HepG2 (cell line): ENCODE measurements around the gene YBX2. TPM values are rescaled to one million over a fixed set of nuclear protein-coding genes. Genes with fewer than 3 reads are reported as not detected.
A peak's percentile ranks its signal among the peaks of the same experiment; 100 is the strongest.

Experiments
- ATF7 ChIP-seq, 2 experiments: fragments of 450-650 bp in 1 of 2; sonication (generic) in 1 of 2; formaldehyde crosslinking in 1 of 2; IDR thresholded peaks; 2 replicates each; pipeline versions ENCODE4 v1.4.0 to v1.6.1; 2016 to 2020; ENCODE audit warnings: antibody characterized with exemption in 1 of 2, mild to moderate bottlenecking in 1 of 2, missing genetic modification reagents in 1 of 2
- DR1 ChIP-seq: sonication (generic); formaldehyde crosslinking; IDR thresholded peaks from 2 replicates; pipeline ENCODE4 v1.8.0; 2021; ENCODE audit warnings: mild to moderate bottlenecking, missing genetic modification reagents, inconsistent platforms
- EZH2 ChIP-seq: conservative IDR thresholded peaks from 2 replicates; pipeline ENCODE4 v1.6.1; 2012; ENCODE audit warnings: mild to moderate bottlenecking, low read depth, low read length, moderate library complexity
- GZF1 ChIP-seq: sonication (generic); formaldehyde crosslinking; IDR thresholded peaks from 2 replicates; pipeline ENCODE4 v1.5.1; 2020; ENCODE audit warnings: mild to moderate bottlenecking, missing genetic modification reagents
- HNF4G ChIP-seq, 2 experiments: sonication (generic) in 1 of 2; formaldehyde crosslinking in 1 of 2; IDR thresholded peaks; 2 replicates each; pipeline versions ENCODE4 v1.4.0 to v1.6.1; 2011 to 2020; ENCODE audit warnings: borderline replicate concordance in 2 of 2, low read depth in 2 of 2, mild to moderate bottlenecking in 2 of 2, low read length in 1 of 2, missing genetic modification reagents in 1 of 2, moderate library complexity in 1 of 2
- HNRNPLL ChIP-seq: fragments of 200-400 bp; formaldehyde crosslinking; IDR thresholded peaks from 2 replicates; pipeline ENCODE4 v1.6.1; 2017; ENCODE audit warnings: mild to moderate bottlenecking, low read depth, low read length; ENCODE audit not compliant: poor library complexity, severe bottlenecking
- JUN ChIP-seq: sonication (generic); formaldehyde crosslinking; IDR thresholded peaks from 2 replicates; pipeline ENCODE4 v1.4.0; 2020; ENCODE audit warnings: mild to moderate bottlenecking, missing genetic modification reagents
- MED8 ChIP-seq: sonication (generic); formaldehyde crosslinking; IDR thresholded peaks from 2 replicates; pipeline ENCODE4 v1.8.1; 2023; ENCODE audit warnings: mild to moderate bottlenecking, missing genetic modification reagents; ENCODE audit not compliant: insufficient replicate concordance
- ONECUT2 ChIP-seq: sonication (generic); formaldehyde crosslinking; IDR thresholded peaks from 2 replicates; pipeline ENCODE4 v1.4.0; 2020; ENCODE audit warnings: missing genetic modification reagents
- TGIF2 ChIP-seq: IDR thresholded peaks from 2 replicates; pipeline ENCODE4 v1.6.1; 2016; ENCODE audit warnings: control low read depth, missing compliant biosample characterization
- YEATS4 ChIP-seq: sonication (generic); formaldehyde crosslinking; IDR thresholded peaks from 2 replicates; pipeline ENCODE4 v1.4.0; 2020; ENCODE audit warnings: missing genetic modification reagents, borderline replicate concordance
- ZBTB21 ChIP-seq: sonication (generic); formaldehyde crosslinking; IDR thresholded peaks from 2 replicates; pipeline ENCODE4 v1.4.0; 2020; ENCODE audit warnings: missing genetic modification reagents
- ZNF44 ChIP-seq: sonication (generic); formaldehyde crosslinking; IDR thresholded peaks from 2 replicates; pipeline ENCODE4 v1.5.1; 2020; ENCODE audit warnings: mild to moderate bottlenecking, missing genetic modification reagents
- polyA plus RNA-seq, 8 experiments: library from polyadenylated mRNA; depleted of rRNA in 3 of 8; stranded (reverse) in 7 of 8; unstranded in 1 of 8; fragments of >200 nt; fragmentation: Illumina TruSeq in 4 of 8; extraction: Trizol in 4 of 8; gene quantifications; 2 replicates each; pipeline versions ENCODE4 v1.2.1 to v1.2.3, GENCODE V29; 2011 to 2016; ENCODE audit warnings: low read depth in 4 of 8, missing spikeins in 1 of 8, mixed read lengths in 1 of 8; ENCODE audit not compliant: insufficient read depth in 1 of 8
- total RNA-seq, 5 experiments: library from RNA; depleted of rRNA; stranded (reverse); fragments of >200 nt; fragmentation: Illumina TruSeq; extraction: Trizol; gene quantifications; 2 replicates each; pipeline ENCODE4 v1.2.3, GENCODE V29; 2016; ENCODE audit warnings: low read depth in 1 of 5
- TF ChIP-seq, protein P1 (sequence below): sonication (generic); formaldehyde crosslinking; IDR thresholded peaks from 2 replicates; pipeline ENCODE4 v1.5.1; 2020; ENCODE audit warnings: missing genetic modification reagents, mild to moderate bottlenecking, borderline replicate concordance
- TF ChIP-seq, protein P2 (sequence below): sonication (generic); formaldehyde crosslinking; IDR thresholded peaks from 2 replicates; pipeline ENCODE4 v1.5.0; 2020; ENCODE audit warnings: mild to moderate bottlenecking, missing genetic modification reagents, moderate library complexity
- TF ChIP-seq, protein P3 (sequence below): sonication (generic); formaldehyde crosslinking; IDR thresholded peaks from 2 replicates; pipeline ENCODE4 v1.4.0; 2020; ENCODE audit warnings: missing genetic modification reagents
- TF ChIP-seq, protein P4 (sequence below): sonication (generic); formaldehyde crosslinking; IDR thresholded peaks from 2 replicates; pipeline ENCODE4 v1.5.0; 2020; ENCODE audit warnings: mild to moderate bottlenecking, missing genetic modification reagents, borderline replicate concordance
- TF ChIP-seq, protein P5 (sequence below): IDR thresholded peaks from 2 replicates; pipeline ENCODE4 v1.6.1; 2016

The YBX2 gene
- total and polyA plus RNA-seq, 2 of the 13 experiments (the other 11 are each of a cell fraction or from before 2014, with no cell fraction given) = 0.12 to 0.22 TPM

DNA sequence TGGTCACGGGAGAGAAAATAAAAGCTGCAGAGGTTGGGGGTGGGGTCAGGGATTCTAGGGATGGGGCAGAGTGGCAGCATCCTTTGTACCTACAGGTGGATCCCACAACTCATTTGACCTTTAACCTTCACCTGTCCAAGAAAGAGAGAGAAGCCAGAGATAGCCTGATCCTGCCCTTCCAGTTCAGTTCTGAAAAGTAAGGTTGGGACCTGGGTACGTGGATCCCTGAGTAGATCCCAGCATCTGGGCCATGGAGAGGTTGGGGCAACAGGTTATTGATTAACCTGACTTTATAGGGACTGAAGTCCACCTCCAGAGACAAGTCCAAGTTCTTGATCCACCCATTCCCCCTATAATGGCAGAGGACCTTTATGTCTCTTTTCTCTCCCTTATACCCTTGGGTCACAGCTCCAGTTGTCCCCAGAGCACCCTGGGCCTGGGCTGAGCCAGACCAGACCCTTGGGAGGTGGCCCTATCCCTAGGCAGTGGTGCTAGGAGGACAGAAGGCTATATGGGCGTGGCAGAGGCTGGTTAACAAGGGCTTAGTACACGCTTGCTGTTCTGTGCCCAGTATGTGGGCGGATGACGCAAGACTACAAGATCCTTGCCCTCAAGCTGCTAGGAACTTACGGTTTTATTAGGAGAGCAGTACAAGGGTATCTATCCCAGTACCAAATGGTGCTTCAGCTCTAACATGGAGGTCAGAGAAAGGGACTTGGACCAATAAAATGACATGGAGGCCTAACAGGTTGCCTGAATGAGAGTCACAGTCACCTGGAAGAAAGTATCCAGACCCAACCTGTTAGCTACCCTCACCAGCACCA is 35.5 kb downstream of the YBX2 start (continued):
- TF ChIP-seq ATF7 (IDR thresholded peaks at IDR 0.05) (peak; percentile 51), ATF7 (CRISPR knock-in tag; IDR thresholded peaks at IDR 0.05) (no peak), TGIF2 (CRISPR knock-in tag) (0 out of 2 replicates have a peak, but pooled peaks have one; percentile 51), ONECUT2 (CRISPR knock-in tag) (peak; percentile 54), JUN (CRISPR knock-in tag) (no peak), DR1 (CRISPR knock-in tag) (no peak), HNF4G (IDR thresholded peaks at IDR 0.05; ENCODE audit: borderline replicate concordance, low read depth, low read length) (peak; percentile 31; the same call in 1 of the 2 replicates), HNF4G (CRISPR knock-in tag; IDR thresholded peaks at IDR 0.05; ENCODE audit: borderline replicate concordance, low read depth) (no peak), GZF1 (CRISPR knock-in tag) (peak; percentile 81; the same call in 1 of the 2 replicates), ZNF44 (CRISPR knock-in tag) (peak; percentile 87; the same call in 1 of the 2 replicates), ZBTB21 (CRISPR knock-in tag) (no peak), YEATS4 (peak; percentile 72), HNRNPLL (no peak), EZH2 (no peak), MED8 (CRISPR knock-in tag) (peak; percentile 64)
- TF ChIP-seq, protein P1, sequence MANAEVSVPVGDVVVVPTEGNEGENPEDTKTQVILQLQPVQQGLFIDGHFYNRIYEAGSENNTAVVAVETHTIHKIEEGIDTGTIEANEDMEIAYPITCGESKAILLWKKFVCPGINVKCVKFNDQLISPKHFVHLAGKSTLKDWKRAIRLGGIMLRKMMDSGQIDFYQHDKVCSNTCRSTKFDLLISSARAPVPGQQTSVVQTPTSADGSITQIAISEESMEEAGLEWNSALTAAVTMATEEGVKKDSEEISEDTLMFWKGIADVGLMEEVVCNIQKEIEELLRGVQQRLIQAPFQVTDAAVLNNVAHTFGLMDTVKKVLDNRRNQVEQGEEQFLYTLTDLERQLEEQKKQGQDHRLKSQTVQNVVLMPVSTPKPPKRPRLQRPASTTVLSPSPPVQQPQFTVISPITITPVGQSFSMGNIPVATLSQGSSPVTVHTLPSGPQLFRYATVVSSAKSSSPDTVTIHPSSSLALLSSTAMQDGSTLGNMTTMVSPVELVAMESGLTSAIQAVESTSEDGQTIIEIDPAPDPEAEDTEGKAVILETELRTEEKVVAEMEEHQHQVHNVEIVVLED (CRISPR knock-in tag) = peak; percentile 41; the same call in 1 of the 2 replicates
- TF ChIP-seq, protein P2, sequence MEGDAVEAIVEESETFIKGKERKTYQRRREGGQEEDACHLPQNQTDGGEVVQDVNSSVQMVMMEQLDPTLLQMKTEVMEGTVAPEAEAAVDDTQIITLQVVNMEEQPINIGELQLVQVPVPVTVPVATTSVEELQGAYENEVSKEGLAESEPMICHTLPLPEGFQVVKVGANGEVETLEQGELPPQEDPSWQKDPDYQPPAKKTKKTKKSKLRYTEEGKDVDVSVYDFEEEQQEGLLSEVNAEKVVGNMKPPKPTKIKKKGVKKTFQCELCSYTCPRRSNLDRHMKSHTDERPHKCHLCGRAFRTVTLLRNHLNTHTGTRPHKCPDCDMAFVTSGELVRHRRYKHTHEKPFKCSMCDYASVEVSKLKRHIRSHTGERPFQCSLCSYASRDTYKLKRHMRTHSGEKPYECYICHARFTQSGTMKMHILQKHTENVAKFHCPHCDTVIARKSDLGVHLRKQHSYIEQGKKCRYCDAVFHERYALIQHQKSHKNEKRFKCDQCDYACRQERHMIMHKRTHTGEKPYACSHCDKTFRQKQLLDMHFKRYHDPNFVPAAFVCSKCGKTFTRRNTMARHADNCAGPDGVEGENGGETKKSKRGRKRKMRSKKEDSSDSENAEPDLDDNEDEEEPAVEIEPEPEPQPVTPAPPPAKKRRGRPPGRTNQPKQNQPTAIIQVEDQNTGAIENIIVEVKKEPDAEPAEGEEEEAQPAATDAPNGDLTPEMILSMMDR (CRISPR knock-in tag) = peak; percentile 13; the same call in 1 of the 2 replicates
- TF ChIP-seq, protein P3, sequence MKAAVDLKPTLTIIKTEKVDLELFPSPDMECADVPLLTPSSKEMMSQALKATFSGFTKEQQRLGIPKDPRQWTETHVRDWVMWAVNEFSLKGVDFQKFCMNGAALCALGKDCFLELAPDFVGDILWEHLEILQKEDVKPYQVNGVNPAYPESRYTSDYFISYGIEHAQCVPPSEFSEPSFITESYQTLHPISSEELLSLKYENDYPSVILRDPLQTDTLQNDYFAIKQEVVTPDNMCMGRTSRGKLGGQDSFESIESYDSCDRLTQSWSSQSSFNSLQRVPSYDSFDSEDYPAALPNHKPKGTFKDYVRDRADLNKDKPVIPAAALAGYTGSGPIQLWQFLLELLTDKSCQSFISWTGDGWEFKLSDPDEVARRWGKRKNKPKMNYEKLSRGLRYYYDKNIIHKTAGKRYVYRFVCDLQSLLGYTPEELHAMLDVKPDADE (CRISPR knock-in tag) = no peak
- TF ChIP-seq, protein P4, sequence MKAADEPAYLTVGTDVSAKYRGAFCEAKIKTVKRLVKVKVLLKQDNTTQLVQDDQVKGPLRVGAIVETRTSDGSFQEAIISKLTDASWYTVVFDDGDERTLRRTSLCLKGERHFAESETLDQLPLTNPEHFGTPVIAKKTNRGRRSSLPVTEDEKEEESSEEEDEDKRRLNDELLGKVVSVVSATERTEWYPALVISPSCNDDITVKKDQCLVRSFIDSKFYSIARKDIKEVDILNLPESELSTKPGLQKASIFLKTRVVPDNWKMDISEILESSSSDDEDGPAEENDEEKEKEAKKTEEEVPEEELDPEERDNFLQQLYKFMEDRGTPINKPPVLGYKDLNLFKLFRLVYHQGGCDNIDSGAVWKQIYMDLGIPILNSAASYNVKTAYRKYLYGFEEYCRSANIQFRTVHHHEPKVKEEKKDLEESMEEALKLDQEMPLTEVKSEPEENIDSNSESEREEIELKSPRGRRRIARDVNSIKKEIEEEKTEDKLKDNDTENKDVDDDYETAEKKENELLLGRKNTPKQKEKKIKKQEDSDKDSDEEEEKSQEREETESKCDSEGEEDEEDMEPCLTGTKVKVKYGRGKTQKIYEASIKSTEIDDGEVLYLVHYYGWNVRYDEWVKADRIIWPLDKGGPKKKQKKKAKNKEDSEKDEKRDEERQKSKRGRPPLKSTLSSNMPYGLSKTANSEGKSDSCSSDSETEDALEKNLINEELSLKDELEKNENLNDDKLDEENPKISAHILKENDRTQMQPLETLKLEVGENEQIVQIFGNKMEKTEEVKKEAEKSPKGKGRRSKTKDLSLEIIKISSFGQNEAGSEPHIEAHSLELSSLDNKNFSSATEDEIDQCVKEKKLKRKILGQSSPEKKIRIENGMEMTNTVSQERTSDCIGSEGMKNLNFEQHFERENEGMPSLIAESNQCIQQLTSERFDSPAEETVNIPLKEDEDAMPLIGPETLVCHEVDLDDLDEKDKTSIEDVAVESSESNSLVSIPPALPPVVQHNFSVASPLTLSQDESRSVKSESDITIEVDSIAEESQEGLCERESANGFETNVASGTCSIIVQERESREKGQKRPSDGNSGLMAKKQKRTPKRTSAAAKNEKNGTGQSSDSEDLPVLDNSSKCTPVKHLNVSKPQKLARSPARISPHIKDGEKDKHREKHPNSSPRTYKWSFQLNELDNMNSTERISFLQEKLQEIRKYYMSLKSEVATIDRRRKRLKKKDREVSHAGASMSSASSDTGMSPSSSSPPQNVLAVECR = peak; percentile 53; the same call in 1 of the 2 replicates
- TF ChIP-seq, protein P5, sequence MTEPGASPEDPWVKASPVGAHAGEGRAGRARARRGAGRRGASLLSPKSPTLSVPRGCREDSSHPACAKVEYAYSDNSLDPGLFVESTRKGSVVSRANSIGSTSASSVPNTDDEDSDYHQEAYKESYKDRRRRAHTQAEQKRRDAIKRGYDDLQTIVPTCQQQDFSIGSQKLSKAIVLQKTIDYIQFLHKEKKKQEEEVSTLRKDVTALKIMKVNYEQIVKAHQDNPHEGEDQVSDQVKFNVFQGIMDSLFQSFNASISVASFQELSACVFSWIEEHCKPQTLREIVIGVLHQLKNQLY = no peak
